22Rv1 (cell line): ENCODE data around the gene TGM2.

Experiments
- CTCF ChIP-seq: fragments of 450-650 bp; IDR thresholded peaks from 2 replicates; pipeline ENCODE4 v1.5.1; 2017; ENCODE audit warnings: mild to moderate bottlenecking
- ZFX ChIP-seq: fragments of 450-650 bp; IDR thresholded peaks from 2 replicates; pipeline ENCODE4 v1.6.1; 2017; ENCODE audit warnings: antibody characterized with exemption, borderline replicate concordance

- TF ChIP-seq CTCF (no peak), ZFX (no peak)
Measured at GRCh38 chr20:38209054-38209675, 44.1 kb upstream of the TGM2 start.
